HPDE6-E6E7 (cell line): ENCODE data around the gene PM20D1.
A peak's percentile ranks its signal among the peaks of the same experiment; 100 is the strongest.
"Not testable (repeated sequence)": the region's sequence is repeated elsewhere in the genome, so short reads cannot be mapped to it uniquely, and the experiment has no call there.

Source experiments
- DNase-seq: peaks from one replicate; pipeline ENCODE4 v3.0.0; 2011; ENCODE audit warnings: missing footprints; ENCODE audit errors: extremely low spot score

Gene PM20D1, protein sequence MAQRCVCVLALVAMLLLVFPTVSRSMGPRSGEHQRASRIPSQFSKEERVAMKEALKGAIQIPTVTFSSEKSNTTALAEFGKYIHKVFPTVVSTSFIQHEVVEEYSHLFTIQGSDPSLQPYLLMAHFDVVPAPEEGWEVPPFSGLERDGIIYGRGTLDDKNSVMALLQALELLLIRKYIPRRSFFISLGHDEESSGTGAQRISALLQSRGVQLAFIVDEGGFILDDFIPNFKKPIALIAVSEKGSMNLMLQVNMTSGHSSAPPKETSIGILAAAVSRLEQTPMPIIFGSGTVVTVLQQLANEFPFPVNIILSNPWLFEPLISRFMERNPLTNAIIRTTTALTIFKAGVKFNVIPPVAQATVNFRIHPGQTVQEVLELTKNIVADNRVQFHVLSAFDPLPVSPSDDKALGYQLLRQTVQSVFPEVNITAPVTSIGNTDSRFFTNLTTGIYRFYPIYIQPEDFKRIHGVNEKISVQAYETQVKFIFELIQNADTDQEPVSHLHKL

GRCh38 chr1:205849619-205850355 is at the start of gene PM20D1:
Gene PM20D1 (minus strand): TSS chr1:205850132. CDS start chr1:205850072, 60 bp downstream.
- peak; percentile 40 for DNase-seq

DNA sequence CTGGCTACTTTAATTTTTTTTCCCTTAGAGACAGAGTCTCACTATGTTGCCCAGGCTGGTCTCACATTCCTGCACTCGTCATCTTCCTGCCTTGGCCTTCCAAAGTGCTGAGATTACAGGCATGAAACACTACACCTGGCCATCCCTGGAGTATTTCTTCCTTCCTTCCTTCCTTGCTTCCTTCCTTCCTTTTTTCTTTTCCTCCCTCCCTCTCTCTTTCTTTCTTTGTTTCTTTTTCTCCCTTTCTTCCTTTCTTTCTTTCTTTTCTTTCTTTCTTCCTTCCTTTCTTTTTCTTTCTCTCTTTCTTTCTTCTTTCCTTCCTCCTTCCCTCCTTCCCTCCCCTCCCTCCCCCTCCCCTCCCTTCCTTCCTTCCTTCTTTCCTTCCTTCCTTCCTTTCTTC is 46.4 kb upstream of the PM20D1 start:
- DNase-seq = no peak

DNA sequence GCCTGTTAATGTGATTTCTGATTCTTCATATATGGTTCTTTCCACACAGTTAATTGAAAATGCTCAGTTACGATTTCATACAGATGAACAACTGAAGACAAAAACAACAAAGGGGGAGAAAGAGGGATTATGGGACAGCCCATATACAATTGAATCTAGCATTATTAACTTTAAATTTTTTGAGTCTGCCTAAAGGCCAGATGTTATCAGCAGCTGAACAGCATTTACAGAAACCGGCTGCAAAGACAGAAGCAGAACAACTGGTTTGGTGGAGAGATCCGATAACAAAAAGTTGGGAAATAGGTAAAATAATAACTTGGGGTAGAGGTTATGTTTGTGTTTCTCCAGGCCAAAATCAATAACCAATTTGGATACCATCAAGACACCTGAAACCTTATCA is 44.2 kb upstream of the PM20D1 start:
- not testable (repeated sequence) for DNase-seq

DNA sequence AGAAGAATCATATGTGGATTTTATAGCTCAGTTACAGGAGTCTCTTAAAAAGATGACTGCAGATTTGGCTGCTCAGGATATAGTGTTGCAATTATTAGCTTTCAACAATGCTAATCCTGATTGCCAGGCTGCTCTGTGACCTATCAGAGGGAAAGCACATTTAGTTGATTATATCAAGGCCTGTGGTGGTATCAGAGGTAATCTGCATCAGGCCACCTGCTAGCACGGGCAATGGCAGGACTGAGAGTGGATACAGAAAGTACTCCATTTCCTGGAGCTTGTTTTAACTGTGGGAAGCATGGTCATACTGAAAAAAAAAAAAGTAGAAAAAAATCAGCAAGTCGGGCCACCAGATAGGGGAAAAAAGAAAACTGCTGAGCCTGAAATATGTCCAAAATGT is 42.2 kb upstream of the PM20D1 start:
- DNase-seq = not testable (repeated sequence)

- DNase-seq = not testable (repeated sequence)
Observed at GRCh38 chr1:205891481-205891880, 41.5 kb upstream of the PM20D1 start.

- DNase-seq = not testable (repeated sequence)
Observed at GRCh38 chr1:205890631-205891030, 40.7 kb upstream of the PM20D1 start.

DNA sequence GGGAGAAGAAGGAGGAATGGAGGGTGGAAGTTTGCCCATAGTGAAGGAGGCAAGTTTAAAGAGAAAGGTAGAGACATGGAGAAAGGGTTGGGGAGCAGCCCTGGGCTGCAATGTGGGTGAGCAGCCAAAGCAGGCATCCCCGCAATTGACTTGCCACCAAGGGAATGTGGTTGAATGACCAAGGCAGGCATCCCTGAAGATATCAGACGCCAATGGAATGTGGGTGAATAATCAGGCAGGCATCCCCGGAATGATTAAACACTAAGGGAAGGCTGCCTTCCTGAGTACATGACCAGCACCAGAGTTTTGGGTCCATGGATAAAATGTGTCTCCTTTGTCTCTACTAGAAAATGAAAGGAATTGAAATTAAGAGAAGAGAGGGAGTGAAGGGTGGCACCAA is 39.8 kb upstream of the PM20D1 start:
- DNase-seq = not testable (repeated sequence)

DNA sequence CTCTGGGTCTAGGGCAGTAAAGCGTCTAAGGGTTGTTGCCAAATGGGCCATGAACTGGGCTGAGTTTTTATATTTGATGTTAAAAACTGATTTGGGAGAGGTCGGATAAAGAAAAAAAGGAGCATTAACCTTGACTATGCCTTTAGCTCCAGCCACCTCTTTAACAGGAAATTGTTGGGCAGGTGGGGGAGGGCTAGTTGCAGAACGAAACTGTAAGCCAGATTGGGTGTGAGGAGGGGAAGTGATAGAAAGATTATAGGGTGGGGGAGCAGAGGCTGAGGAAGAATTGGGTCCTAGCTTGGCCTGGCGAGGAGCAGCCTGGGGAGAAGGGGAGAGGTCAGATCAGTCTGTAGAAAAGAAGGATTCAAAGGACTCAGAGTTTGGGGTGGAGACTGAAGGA is 39.1 kb upstream of the PM20D1 start:
- DNase-seq = not testable (repeated sequence)

GRCh38 chr1:205883792-205884191 is 33.9 kb upstream of the PM20D1 start:
- DNase-seq = no peak

- DNase-seq = no peak
Observed at GRCh38 chr1:205880923-205881322, 31.0 kb upstream of the PM20D1 start.

GRCh38 chr1:205879974-205880373 is 30.0 kb upstream of the PM20D1 start:
- DNase-seq = no peak

DNA sequence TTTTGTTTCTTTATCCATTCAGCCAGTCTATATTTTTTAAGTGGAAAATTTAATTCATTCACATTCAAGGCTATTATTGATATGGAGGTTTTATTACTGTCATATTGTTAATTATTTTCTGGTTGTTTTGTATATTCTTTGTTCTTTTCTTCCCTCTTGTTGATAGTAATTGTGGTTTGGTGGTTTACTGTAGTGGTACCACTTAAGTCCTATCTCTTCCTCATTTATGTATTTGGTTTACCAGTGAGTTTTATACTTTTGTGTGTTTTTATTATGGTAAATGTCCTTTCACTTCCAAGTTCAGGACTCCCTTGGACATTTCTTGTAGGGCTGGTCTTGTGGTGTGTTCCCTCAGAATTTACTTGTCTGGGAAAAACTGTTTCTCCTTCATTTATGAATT is 28.1 kb upstream of the PM20D1 start:
- no peak for DNase-seq

DNA sequence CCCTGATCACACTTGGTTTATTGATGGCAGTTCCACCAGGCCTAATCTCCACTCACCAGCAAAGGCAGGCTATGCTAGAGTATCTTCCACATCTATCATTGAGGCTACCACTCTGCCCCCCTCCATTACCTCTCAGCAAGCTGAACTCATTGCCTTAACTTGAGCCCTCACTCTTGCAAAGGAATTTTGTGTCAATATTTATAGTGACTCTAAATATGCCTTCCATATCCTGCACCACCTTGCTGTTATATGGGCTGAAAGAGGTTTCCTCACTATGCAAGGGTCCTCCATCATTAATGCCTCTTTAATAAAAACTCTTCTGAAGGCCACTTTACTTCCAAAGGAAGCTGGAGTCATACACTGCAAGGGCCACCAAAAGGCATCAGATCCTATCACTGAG is 23.2 kb upstream of the PM20D1 start:
- not testable (repeated sequence) for DNase-seq

- DNase-seq = no peak
Observed at GRCh38 chr1:205870236-205870635, 20.3 kb upstream of the PM20D1 start.

DNA sequence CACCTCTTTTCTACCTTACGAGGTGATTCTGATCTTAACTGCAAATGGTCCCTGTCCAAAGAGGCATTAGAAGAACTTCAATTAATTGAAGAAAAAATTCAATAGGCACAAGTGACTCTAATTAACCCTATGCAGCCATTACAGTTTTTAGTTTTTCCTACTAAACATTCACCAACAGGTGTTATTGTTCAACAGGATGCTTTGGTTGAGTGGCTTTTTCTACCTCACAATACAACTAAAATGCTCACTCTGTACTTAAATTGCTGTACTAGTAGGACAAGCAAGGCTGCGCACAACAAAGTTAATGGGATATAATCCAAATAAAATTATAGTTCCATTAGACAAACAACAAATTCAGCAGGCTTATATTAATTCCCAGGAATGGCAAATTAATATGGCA is 11.6 kb upstream of the PM20D1 start:
- no peak for DNase-seq

- no peak for DNase-seq
Observed at GRCh38 chr1:205858141-205858961, 8.4 kb upstream of the PM20D1 start.

- DNase-seq = not testable (repeated sequence)
Observed at GRCh38 chr1:205857501-205857900, 7.6 kb upstream of the PM20D1 start.

DNA sequence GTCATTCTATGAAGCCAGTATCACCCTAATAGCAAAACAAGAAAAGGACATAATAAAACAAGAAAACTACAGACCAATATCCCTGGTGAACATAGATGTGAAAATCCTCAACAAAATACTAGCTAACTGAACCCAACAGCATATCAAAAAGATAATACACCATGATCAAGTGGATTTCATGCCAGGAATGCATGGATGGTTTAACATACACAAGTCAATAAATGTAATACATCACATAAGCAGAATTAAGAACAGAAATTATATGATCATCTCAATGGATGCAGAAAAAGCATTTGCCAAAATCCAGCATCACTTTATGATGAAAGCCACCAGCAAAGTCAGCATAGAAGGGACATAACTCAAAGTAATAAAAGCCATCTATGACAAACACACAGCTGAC is 6.5 kb upstream of the PM20D1 start:
- DNase-seq = no peak

DNA sequence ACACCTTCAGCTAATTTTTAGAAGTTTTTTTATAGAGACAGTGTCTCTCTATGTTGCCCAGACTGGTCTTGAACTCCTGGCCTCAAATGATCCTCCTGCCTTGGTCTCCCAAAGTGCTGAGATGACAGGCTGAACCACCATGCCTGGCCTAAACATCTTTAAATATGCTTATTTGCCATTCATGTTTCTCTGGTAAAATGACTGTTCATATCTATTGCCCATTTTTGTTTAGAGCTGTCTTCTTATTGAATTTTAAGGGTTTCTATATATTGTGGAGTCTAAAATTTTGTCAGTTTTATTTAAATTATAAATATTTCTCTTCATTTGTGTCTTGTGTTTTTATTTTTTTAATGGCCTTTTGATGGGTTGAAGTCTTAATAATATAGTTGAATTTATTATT is 3.0 kb upstream of the PM20D1 start:
- no peak for DNase-seq

DNA sequence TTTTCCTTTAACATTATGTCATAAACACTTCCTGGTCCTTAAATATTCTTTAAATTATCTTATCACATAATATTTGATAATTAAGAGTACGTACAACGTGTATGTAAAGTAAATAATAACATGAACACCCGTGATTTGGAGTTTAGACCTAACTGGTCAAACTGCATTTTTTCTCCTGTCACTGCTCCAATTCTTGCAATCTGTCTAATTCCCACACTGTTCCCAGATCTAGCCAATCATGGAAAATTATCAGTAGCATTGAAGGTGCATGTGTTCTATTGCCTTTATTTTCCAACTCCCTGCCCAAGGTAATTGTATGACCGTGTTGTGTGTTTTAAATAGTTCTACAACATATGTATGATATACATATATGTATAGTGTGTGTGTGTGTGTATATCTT is 2.1 kb upstream of the PM20D1 start:
- DNase-seq = no peak

- no peak for DNase-seq
Observed at GRCh38 chr1:205843036-205843859, 6.7 kb downstream of the PM20D1 start.
